H1 (cell line): Measurements from ENCODE around the gene HS3ST5. TPM values are rescaled to one million over a fixed set of nuclear protein-coding genes. Genes with fewer than 3 reads are reported as not detected.

ENCODE experiments used
- CTCF ChIA-PET: fragments of 300-600 bp; sonication (Branson Sonifier 250); formaldehyde crosslinking; loops from one replicate; lab custom pipeline; 2021; ENCODE audit not compliant: partially characterized antibody; lab: Charles Lee
- POLR2A ChIA-PET: fragments of 300-600 bp; sonication (Branson Sonifier 250); formaldehyde crosslinking; loops from one replicate; lab custom pipeline; 2021; ENCODE audit warnings: inconsistent platforms; ENCODE audit not compliant: partially characterized antibody; lab: Charles Lee
- DNase-seq, 2 experiments: peaks; one replicate each; pipeline versions ENCODE4 v3.0.0 to v3.0.0-alpha.2; 2010 to 2022; ENCODE audit warnings: low spot score in 2 of 2, low read depth in 1 of 2, mixed read lengths in 1 of 2
- FAIRE-seq: peaks from 2 replicates; lab custom pipeline; 2011; peaks lifted over from hg19 to GRCh38; lab: Jason Lieb, UNC
- H2AFZ ChIP-seq: 2 replicates; pipeline ENCODE4 v1.8.1; 2012; ENCODE audit warnings: low read length, inconsistent platforms
- H2AK5ac ChIP-seq: 2 replicates; pipeline ENCODE4 v1.6.1; 2013; ENCODE audit warnings: low read depth, low read length
- H2BK120ac ChIP-seq: replicated peaks from 2 replicates; pipeline ENCODE3; 2013; ENCODE audit warnings: low read depth, low read length, inconsistent platforms
- H2BK12ac ChIP-seq: 2 replicates; pipeline ENCODE4 v1.6.1; 2013; ENCODE audit warnings: low read depth, low read length
- H2BK15ac ChIP-seq: 2 replicates; pipeline ENCODE4 v1.6.1; 2013; ENCODE audit warnings: low read length
- H2BK20ac ChIP-seq: 2 replicates; pipeline ENCODE4 v1.6.1; 2013; ENCODE audit warnings: low read length
- H2BK5ac ChIP-seq: 2 replicates; pipeline ENCODE4 v1.6.1; 2013; ENCODE audit warnings: low read depth, low read length
- H3K14ac ChIP-seq: 2 replicates; pipeline ENCODE4 v1.6.1; 2013; ENCODE audit warnings: inconsistent platforms; ENCODE audit not compliant: insufficient read length
- H3K18ac ChIP-seq: 2 replicates; pipeline ENCODE4 v1.6.1; 2013; ENCODE audit warnings: low read length; ENCODE audit errors: extremely low read depth
- H3K23ac ChIP-seq: 2 replicates; pipeline ENCODE4 v1.6.1; 2013; ENCODE audit warnings: inconsistent platforms; ENCODE audit not compliant: insufficient read length
- H3K23me2 ChIP-seq: 2 replicates; pipeline ENCODE4 v1.6.1; 2013; ENCODE audit warnings: low read depth, low read length
- H3K27ac ChIP-seq: 2 replicates; pipeline ENCODE4 v1.6.1; 2011; ENCODE audit warnings: low read depth, low read length, inconsistent platforms
- H3K27me3 ChIP-seq, 4 experiments: replicated peaks in 1 of 4; 1 replicate in 1 of 4; 2 replicates in 3 of 4; pipeline versions ENCODE4 v1.6.1 to v1.8.1; 2011 to 2013; ENCODE audit warnings: low read length in 3 of 4, mild to moderate bottlenecking in 3 of 4, inconsistent platforms in 2 of 4, mixed read lengths in 2 of 4, moderate library complexity in 1 of 4; ENCODE audit not compliant: control insufficient read depth in 3 of 4, insufficient read depth in 3 of 4; ENCODE audit errors: extremely low read depth in 1 of 4
- H3K36me3 ChIP-seq, 4 experiments: 2 replicates each; pipeline versions ENCODE4 v1.6.1 to v1.8.1; 2011 to 2013; ENCODE audit warnings: mild to moderate bottlenecking in 4 of 4, low read length in 3 of 4, moderate library complexity in 2 of 4, control low read depth in 1 of 4, inconsistent platforms in 1 of 4; ENCODE audit not compliant: insufficient read depth in 4 of 4, control insufficient read depth in 2 of 4
- H3K4ac ChIP-seq: replicated peaks from 2 replicates; pipeline ENCODE3; 2013; ENCODE audit warnings: low read length, low read depth, mixed read lengths, inconsistent platforms; ENCODE audit not compliant: insufficient read length
- H3K4me1 ChIP-seq, 4 experiments: replicated peaks in 1 of 4; 1 replicate in 1 of 4; 2 replicates in 3 of 4; pipeline versions ENCODE4 v1.6.1 to v1.8.1; 2011 to 2013; ENCODE audit warnings: low read length in 3 of 4, inconsistent platforms in 2 of 4, mixed read lengths in 1 of 4; ENCODE audit not compliant: insufficient read depth in 4 of 4, control insufficient read depth in 3 of 4
- H3K4me2 ChIP-seq, 2 experiments: 2 replicates each; pipeline versions ENCODE4 v1.6.1 to v1.8.1; 2011 to 2013; ENCODE audit warnings: low read depth in 2 of 2, low read length in 2 of 2, control low read depth in 1 of 2, inconsistent platforms in 1 of 2, mild to moderate bottlenecking in 1 of 2; ENCODE audit not compliant: insufficient read depth in 1 of 2
- H3K4me3 ChIP-seq, 4 experiments: fragments of 200-600, 300-600 bp in 1 of 4; sonication (generic), shearing (Covaris generic), sonication (Bioruptor Twin) in 1 of 4; 2 replicates each; pipeline versions ENCODE4 v1.5.1 to v1.8.1; 2011 to 2016; ENCODE audit warnings: low read length in 4 of 4, low read depth in 3 of 4, control low read depth in 2 of 4, inconsistent platforms in 2 of 4, mild to moderate bottlenecking in 2 of 4, mixed read lengths in 1 of 4, moderate library complexity in 1 of 4; ENCODE audit not compliant: insufficient read depth in 2 of 4; ENCODE audit errors: extremely low read depth in 1 of 4
- H3K56ac ChIP-seq: replicated peaks from 2 replicates; pipeline ENCODE3; 2013; ENCODE audit warnings: low read depth, mild to moderate bottlenecking, mixed read lengths, low read length, inconsistent platforms; ENCODE audit not compliant: insufficient read length
- H3K79me1 ChIP-seq: 2 replicates; pipeline ENCODE4 v1.6.1; 2013; ENCODE audit warnings: low read depth, low read length, control low read depth
- H3K79me2 ChIP-seq, 2 experiments: 2 replicates each; pipeline versions ENCODE4 v1.6.1 to v1.8.1; 2012 to 2013; ENCODE audit warnings: low read length in 2 of 2, mild to moderate bottlenecking in 2 of 2, inconsistent platforms in 1 of 2; ENCODE audit not compliant: insufficient read depth in 2 of 2, control insufficient read depth in 1 of 2
- H3K9ac ChIP-seq, 4 experiments: replicated peaks in 1 of 4; 1 replicate in 1 of 4; 2 replicates in 3 of 4; pipeline versions ENCODE4 v1.6.1 to v1.8.1; 2011 to 2013; ENCODE audit warnings: low read depth in 3 of 4, low read length in 3 of 4, control low read depth in 2 of 4, mild to moderate bottlenecking in 2 of 4, moderate library complexity in 2 of 4, inconsistent platforms in 1 of 4; ENCODE audit errors: extremely low read depth in 1 of 4
- H3K9me3 ChIP-seq, 2 experiments: 2 replicates each; pipeline versions ENCODE4 v1.6.1 to v1.8.1; 2012 to 2013; ENCODE audit warnings: mild to moderate bottlenecking in 2 of 2, moderate library complexity in 2 of 2, control low read depth in 1 of 2, inconsistent platforms in 1 of 2, low read depth in 1 of 2, low read length in 1 of 2, mixed read lengths in 1 of 2; ENCODE audit not compliant: insufficient read depth in 2 of 2
- H4K20me1 ChIP-seq, 2 experiments: replicated peaks in 1 of 2; 2 replicates each; pipeline versions ENCODE3 to v1.8.1; 2011 to 2013; ENCODE audit warnings: inconsistent platforms in 2 of 2, low read length in 2 of 2, mild to moderate bottlenecking in 1 of 2; ENCODE audit not compliant: insufficient read depth in 2 of 2, control insufficient read depth in 1 of 2
- H4K5ac ChIP-seq: 2 replicates; pipeline ENCODE4 v1.6.1; 2013; ENCODE audit warnings: low read length, low read depth, mixed read lengths, inconsistent platforms; ENCODE audit not compliant: insufficient read length
- H4K8ac ChIP-seq: 2 replicates; pipeline ENCODE4 v1.8.0; 2013; ENCODE audit warnings: mild to moderate bottlenecking, moderate library complexity, low read length, inconsistent platforms; ENCODE audit not compliant: insufficient read depth; ENCODE audit errors: extremely low read depth
- H4K91ac ChIP-seq: replicated peaks from 2 replicates; pipeline ENCODE3; 2013; ENCODE audit warnings: low read length, mixed read lengths, inconsistent platforms; ENCODE audit not compliant: insufficient read length
- BCL11A ChIP-seq, 2 experiments: IDR thresholded peaks; one replicate each; pipeline ENCODE4 v1.6.1; 2011; ENCODE audit warnings: low read depth in 2 of 2, low read length in 2 of 2, mild to moderate bottlenecking in 2 of 2
- EP300 ChIP-seq, 2 experiments: IDR thresholded peaks; 1 replicate in 1 of 2; 2 replicates in 1 of 2; pipeline ENCODE4 v1.6.1; 2011 to 2012; ENCODE audit warnings: low read depth in 2 of 2, low read length in 2 of 2, mild to moderate bottlenecking in 2 of 2, borderline replicate concordance in 1 of 2, inconsistent platforms in 1 of 2, moderate library complexity in 1 of 2
- TAF1 ChIP-seq: IDR thresholded peaks from 2 replicates; pipeline ENCODE4 v1.6.1; 2011; ENCODE audit warnings: mild to moderate bottlenecking, low read depth, low read length
- TBP ChIP-seq: IDR thresholded peaks from 2 replicates; pipeline ENCODE4 v1.6.1; 2011; ENCODE audit warnings: low read depth, low read length, improper control_type of control experiment
- WGBS, 2 experiments: shearing (Covaris generic) in 1 of 2; methylation state at CpG; one replicate each; pipeline versions ENCODE4 v1.1.6 to v1.1.7; 2013 to 2015; ENCODE audit warnings: low lambda C conversion rate in 2 of 2, mixed read lengths in 2 of 2, inconsistent platforms in 1 of 2, low coverage in 1 of 2, missing lambda C conversion rate in 1 of 2; ENCODE audit not compliant: insufficient replicate concordance in 2 of 2, insufficient coverage in 1 of 2, insufficient read length in 1 of 2; ENCODE audit errors: extremely low coverage in 1 of 2, missing lambda C conversion rate in 1 of 2; 5-methylcytosine and 5-hydroxymethylcytosine counted together
- polyA plus RNA-seq, 7 experiments: library from polyadenylated mRNA; depleted of rRNA in 3 of 7; stranded (reverse) in 5 of 7; unstranded in 2 of 7; fragments of >200 nt in 5 of 7; fragments of 200-250 nt in 2 of 7; gene quantifications; 1 replicate in 5 of 7; 2 replicates in 1 of 7; 4 replicates in 1 of 7; pipeline versions ENCODE4 v1.2.1 to v1.2.3, GENCODE V29; 2011 to 2013; ENCODE audit warnings: missing spikeins in 2 of 7, mixed read lengths in 2 of 7
- total RNA-seq: library from RNA; stranded (reverse); fragmentation: NEBNext Ultra II Directional; extraction: Animal tissue kit (Norgen Biotek cat#: 25700); gene quantifications from 2 replicates; pipeline ENCODE4 v1.2.1, GENCODE V29; 2021

Gene HS3ST5
- total and polyA plus RNA-seq, 2 of the 8 experiments (the other 6 are each of a cell fraction or from before 2014, with no cell fraction given): 1.2 to 9.9 TPM

DNA sequence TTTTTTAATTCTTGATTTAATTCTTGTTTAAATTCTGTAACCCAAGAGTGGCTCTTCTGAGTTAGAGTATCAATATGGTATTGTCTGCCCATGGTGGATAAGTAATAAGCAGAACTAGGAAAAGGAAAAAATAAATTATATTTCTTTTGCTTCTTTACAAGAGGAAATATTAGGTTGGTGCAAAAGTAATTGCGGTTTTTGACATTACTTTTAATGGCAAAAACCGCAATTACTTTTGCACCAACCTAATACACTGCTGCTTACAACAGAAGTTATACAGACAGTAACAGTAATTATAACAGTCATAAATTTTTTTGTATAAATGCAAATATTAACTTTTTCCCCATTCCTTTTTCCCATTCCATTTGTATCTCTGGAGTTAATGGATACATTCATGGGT, 65.6 kb downstream of the HS3ST5 start:
- no peak overlapping the region for H2BK5ac ChIP-seq
- no peaks in the 10 kb centered on the region for H3K27me3 ChIP-seq
- H3K23ac ChIP-seq: no peak overlapping the region
- no peak overlapping the region for H4K91ac ChIP-seq
- WGBS, 2 experiments: 76% methylated on average over 2 of the region's 2 CpGs; no CpG with 5 or more reads in 1 of the 2 experiments
- H3K79me2 ChIP-seq: peaks cover 0 to 17% of the 10 kb centered on the region in 2 experiments; a peak in 2 of 4 replicates
- no peaks in the 10 kb centered on the region for H3K23me2 ChIP-seq
- peaks cover 0 to 3% (median 0%) of the 10 kb centered on the region in 4 experiments; a peak in 1 of 8 replicates for H3K36me3 ChIP-seq
- no peak overlapping the region for H3K56ac ChIP-seq
- no peak overlapping the region for H2BK15ac ChIP-seq
- H3K27ac ChIP-seq: no peak overlapping the region
- no peak overlapping the region for H4K5ac ChIP-seq
- DNase-seq (no peak), FAIRE-seq (no peak)
- ChIA-PET CTCF (interaction anchor here (1.0 to 2.5 kb wide), 3 partner anchors 9 to 168 kb away, joined by 3 to 8 read pairs (median 8); no protein-coding TSS in a partner anchor), POLR2A (no interaction called here)
- no peaks in the 10 kb centered on the region for H3K79me1 ChIP-seq
- H2BK20ac ChIP-seq: no peak overlapping the region
- H2BK120ac ChIP-seq: no peak overlapping the region
- no peak overlapping the region for H2BK12ac ChIP-seq
- H3K4me1 ChIP-seq: peaks cover 0 to 21% (median 13%) of the 10 kb centered on the region in 4 experiments; a peak in 4 of 7 replicates
- no peak overlapping the region for H4K8ac ChIP-seq
- H3K4me2 ChIP-seq: no peak overlapping the region
- TF ChIP-seq TAF1 (no peak), EP300 (IDR thresholded peaks at IDR 0.05; ENCODE audit: borderline replicate concordance in 1 of 2, low read depth in 2 of 2, low read length in 2 of 2) (no peak), BCL11A (IDR thresholded peaks at IDR 0.05; ENCODE audit: low read depth in 2 of 2, low read length in 2 of 2) (no peak), TBP (no peak)
- H3K4me3 ChIP-seq: no peak overlapping the region
- H2AFZ ChIP-seq: no peak overlapping the region
- H3K4ac ChIP-seq: no peak overlapping the region
- H3K9me3 ChIP-seq: no peaks in the 10 kb centered on the region
- H3K18ac ChIP-seq: no peak overlapping the region
- no peak overlapping the region for H3K9ac ChIP-seq
- no peaks in the 10 kb centered on the region for H4K20me1 ChIP-seq
- H3K14ac ChIP-seq: no peak overlapping the region
- no peak overlapping the region for H2AK5ac ChIP-seq
